GM18526 (cell line): Measurements from ENCODE around the gene RPS6KL1.
A peak's percentile ranks its signal among the peaks of the same experiment; 100 is the strongest.

Experiments
- POLR2A ChIP-seq: IDR thresholded peaks from 3 replicates; pipeline ENCODE4 v1.6.1; 2011; ENCODE audit not compliant: insufficient read length; ENCODE audit errors: extremely low read depth

Gene RPS6KL1

DNA sequence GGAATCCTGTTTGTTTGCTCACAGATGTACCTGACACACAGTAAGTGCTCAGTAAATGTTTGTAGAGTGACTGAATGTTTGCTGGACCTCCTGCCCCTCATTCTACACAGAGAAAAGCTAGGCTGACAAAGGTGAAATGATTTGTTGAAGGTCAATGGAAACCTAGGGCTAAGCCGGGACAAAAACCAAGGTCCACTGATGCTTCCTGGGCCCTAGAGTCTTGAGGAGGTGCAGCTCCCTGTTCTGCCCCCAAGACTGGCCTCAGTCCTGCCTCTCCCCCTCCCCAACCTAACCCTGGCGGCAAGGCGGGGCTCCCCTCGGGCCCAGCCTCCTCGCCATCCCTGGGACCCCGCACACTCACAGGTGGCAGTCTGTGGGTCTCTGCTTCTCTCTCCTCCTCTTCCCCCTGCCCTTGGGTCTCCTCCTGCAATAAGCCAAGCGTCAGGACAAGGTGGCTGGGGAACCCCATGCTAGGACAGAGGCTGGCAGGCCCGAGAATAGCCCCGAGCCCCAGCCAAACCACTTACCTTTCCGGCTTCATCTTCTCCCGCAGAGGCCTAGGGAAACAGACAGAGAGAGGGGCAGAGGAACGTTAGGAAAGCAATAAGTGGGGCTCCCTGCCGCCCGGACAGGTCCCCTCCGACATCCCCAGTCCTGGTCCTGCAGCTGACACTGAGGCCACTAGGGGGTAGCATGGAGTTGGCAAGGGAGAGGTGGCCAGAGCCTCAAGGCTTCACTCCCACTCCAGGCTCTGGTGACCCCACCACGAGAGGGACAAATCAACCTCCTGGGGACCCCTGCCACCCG lies 23.0 kb upstream of the RPS6KL1 start:
- TF ChIP-seq POLR2A: no peak

GRCh38 chr14:74945261-74945851 lies 22.3 kb upstream of the RPS6KL1 start:
- TF ChIP-seq POLR2A: no peak

DNA sequence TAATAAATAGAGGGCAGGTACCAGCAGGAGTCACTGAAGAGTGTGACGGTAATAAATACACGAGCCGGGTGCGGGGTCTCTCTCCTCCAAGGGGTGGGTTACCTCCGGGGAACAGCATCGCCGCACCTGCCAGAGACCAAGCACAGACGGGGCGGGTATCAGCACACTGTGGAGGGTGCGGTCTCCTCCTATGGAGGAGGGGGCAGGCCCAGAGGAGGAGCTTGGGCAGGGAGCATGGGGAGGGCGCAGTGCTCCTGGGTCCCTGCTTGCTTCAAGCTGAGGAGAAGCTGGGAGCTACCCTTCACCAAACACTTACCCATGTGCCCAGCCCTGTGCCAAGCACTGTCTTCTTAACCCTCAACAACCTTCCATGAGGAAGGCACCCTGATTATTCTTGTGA lies 19.5 kb upstream of the RPS6KL1 start:
- TF ChIP-seq POLR2A: no peak

DNA sequence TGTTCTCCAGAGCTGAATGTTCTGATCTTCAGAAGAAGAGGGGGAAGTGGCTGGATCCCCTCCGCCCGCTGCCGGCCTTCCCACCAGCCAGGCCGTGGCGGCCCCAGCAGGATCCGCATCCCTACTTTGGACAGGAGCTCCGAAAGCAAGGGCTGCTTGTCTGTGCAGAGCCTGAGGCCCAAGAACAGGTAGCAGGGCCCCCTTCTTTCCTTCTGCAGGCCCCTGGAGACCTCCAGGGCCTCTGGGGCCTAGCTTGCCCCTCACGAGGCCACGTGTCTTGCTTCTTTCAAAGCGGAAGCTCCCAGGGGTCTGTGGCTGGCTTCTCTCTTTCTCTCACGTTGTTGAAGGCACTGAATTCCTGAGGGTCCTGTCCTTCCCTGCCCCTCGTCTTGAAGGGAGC lies 19.1 kb upstream of the RPS6KL1 start:
- no peak for TF ChIP-seq POLR2A

DNA sequence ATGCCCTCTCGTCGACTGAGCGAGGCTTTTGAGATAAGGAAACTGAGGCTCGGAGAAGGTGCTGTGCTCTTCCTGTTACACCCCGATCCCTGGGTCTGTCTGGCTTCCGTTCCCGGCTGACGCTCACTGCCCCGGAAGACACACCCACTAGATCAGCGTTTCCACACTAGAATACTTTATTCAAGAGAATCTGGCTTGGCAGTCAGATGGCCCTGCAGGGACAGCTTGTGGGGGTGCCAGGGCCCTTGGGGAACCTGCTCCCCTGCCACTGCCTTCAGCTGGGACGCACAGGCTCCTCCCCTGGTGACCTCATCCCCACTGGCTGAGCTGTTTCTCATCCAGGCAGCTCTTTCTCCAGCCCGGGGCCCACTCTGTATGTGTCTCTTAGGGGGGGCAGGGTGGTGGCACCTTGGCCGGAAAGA lies 18.6 kb upstream of the RPS6KL1 start:
- peak; percentile 34 for TF ChIP-seq POLR2A

GRCh38 chr14:74940956-74941565 lies 18.0 kb upstream of the RPS6KL1 start:
- no peak for TF ChIP-seq POLR2A

DNA sequence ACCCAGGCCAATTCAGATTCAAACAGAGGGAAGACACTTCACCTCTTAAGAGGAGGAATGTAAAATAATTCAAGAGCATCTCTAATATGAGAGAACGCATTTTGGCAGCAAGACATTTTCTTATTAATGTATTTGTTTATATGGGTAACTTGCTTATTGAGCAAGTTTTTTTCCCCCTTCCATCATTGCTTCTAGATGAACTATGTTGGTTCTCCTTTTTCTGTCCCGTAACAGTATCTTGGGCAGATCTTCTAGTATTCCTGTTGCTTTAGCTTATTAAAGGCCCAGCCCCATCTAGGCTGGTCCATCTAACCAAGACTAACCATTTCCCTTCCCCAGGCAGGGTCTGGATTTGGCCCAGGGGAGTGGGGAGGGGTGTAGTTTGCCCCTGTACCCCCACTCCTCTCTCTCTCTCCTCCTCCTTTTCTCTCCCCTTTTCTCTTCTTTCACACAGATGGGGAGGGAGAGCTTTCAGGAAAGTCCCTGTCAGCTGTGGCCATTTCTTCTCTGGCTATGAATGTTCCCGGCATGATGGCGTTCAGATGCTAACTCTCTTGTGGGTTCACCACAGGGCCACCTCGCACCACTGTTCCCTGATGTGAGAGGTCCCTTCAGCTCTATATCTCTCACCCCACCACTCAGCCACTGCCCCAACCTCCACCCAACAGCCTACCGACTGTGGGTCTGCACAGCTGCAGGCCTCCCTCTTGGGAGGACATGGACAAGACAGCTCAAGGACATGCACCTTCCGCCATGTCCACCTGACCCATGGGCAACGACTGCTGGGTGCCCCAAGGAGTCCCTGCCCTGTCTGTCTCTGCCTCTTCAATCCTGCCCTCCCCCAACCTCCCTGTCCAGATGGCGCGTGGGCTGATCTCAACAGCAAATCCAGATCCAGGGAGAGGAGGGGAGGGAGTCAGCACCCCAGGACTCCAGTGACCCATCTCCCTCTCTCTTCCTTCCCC lies 15.8 kb upstream of the RPS6KL1 start:
- TF ChIP-seq POLR2A: no peak

GRCh38 chr14:74937171-74937570 lies 14.1 kb upstream of the RPS6KL1 start:
- no peak for TF ChIP-seq POLR2A

GRCh38 chr14:74936731-74937130 lies 13.7 kb upstream of the RPS6KL1 start:
- no peak for TF ChIP-seq POLR2A

DNA sequence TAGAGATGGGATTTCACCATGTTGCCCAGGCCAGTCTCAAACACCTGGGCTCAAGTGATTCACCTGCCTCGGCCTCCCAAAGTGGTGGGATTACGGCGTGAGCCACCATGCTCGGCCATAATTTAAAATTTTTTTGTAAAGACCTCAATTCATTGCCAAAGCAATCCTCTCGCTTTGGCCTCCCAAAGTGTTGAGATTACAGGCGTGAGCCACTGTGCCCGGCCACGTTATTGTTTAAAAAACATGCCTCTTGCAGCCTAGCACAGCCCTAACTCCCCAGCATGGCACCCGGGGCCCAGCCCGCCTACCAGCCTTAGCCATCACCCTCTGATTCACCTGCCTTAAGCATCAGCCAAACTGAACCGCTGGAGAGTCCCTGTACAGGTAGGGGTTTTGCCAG lies 13.1 kb upstream of the RPS6KL1 start:
- no peak for TF ChIP-seq POLR2A

DNA sequence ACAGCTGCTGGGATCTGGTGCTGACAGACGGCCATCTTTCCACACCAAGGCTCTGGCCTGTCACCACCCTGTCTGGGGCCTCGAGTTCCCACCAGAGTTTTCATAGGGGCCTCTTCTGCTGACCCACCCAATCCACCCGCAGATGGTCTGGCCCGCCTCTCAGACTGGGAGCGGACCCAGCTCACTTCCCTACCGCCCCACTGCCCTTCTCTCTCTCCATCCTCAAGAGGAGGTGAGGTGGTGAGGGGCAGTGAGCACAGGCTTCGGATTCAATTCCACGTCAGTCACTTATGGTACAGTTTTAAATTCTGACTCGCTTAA lies 12.3 kb upstream of the RPS6KL1 start:
- no peak for TF ChIP-seq POLR2A

- no peak for TF ChIP-seq POLR2A
Observed at GRCh38 chr14:74934476-74935359, 11.7 kb upstream of the RPS6KL1 start.

GRCh38 chr14:74934041-74934440 lies 11.0 kb upstream of the RPS6KL1 start:
- TF ChIP-seq POLR2A: no peak

- TF ChIP-seq POLR2A: no peak
Observed at GRCh38 chr14:74932401-74932901, 9.4 kb upstream of the RPS6KL1 start.

DNA sequence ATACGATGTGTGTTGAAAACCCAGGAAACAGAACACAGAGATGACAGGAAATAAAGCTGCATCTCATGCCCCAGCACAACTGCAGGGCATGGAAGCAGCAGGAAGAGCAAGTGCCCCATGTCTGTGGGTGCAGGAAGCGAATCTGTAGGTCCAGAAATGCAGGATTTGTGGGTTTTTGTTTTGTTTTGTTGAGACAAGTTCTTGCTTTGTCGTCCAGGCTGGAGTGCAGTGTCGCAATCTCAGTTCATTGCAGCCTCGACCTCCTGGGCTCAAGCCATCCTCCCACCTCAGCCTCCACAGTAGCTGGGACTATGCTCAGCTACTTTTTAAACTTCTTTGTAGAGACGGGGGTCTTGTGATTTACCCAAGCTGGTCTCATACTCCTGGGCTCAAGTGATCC lies 6.2 kb upstream of the RPS6KL1 start:
- TF ChIP-seq POLR2A: no peak

- no peak for TF ChIP-seq POLR2A
Observed at GRCh38 chr14:74927225-74927624, 4.2 kb upstream of the RPS6KL1 start.
